Tongue (tissue), 2 donors: ENCODE measurements around the gene ERC1. TPM values are rescaled to one million over a fixed set of nuclear protein-coding genes. Genes with fewer than 3 reads are reported as not detected.

Source experiments
- DNase-seq: peaks from one replicate; pipeline ENCODE4 v3.0.0-alpha.2; 2015
- total RNA-seq: library from RNA; depleted of rRNA; stranded (reverse); fragments of >200 nt; gene quantifications from one replicate; pipeline ENCODE4 v1.2.3, GENCODE V29; 2014

ERC1 gene
- 95.7 TPM for total RNA-seq

- DNase-seq, result peak; percentile 95
Measured at GRCh38 chr12:990661-991349, at the start of gene ERC1. TSS of gene ERC1 (plus strand) at chr12:991223. CDS start at chr12:1027904, 36,681 bp downstream.

- peak; percentile 92 for DNase-seq
Measured at GRCh38 chr12:943051-943450, 48.0 kb upstream of the ERC1 start.

- peak; percentile 14 for DNase-seq
Measured at GRCh38 chr12:944211-944610, 46.8 kb upstream of the ERC1 start.

GRCh38 chr12:946212-946611 is 44.8 kb upstream of the ERC1 start:
- no peak for DNase-seq

- DNase-seq, result no peak
Measured at GRCh38 chr12:946631-947030, 44.4 kb upstream of the ERC1 start.

GRCh38 chr12:948238-948637 is 42.8 kb upstream of the ERC1 start:
- no peak for DNase-seq

GRCh38 chr12:949453-950191 is 41.4 kb upstream of the ERC1 start, which contains the start of gene RAD52:
TSS of gene RAD52 (minus strand) at chr12:949694. CDS start at chr12:933058, 16,636 bp downstream.
- peak; percentile 100 for DNase-seq

- DNase-seq, result no peak
Measured at GRCh38 chr12:951176-951575, 39.8 kb upstream of the ERC1 start.

- no peak for DNase-seq
Measured at GRCh38 chr12:953776-954175, 37.2 kb upstream of the ERC1 start.

- no peak for DNase-seq
Measured at GRCh38 chr12:954741-955140, 36.3 kb upstream of the ERC1 start.

- no peak for DNase-seq
Measured at GRCh38 chr12:955939-956338, 35.1 kb upstream of the ERC1 start.

- peak; percentile 35 for DNase-seq
Measured at GRCh38 chr12:958588-959123, 32.4 kb upstream of the ERC1 start.

- DNase-seq, result no peak
Measured at GRCh38 chr12:966724-967123, 24.3 kb upstream of the ERC1 start.

- DNase-seq, result no peak
Measured at GRCh38 chr12:967641-968040, 23.4 kb upstream of the ERC1 start.

GRCh38 chr12:968545-968944 is 22.5 kb upstream of the ERC1 start:
- no peak for DNase-seq

GRCh38 chr12:969821-970220 is 21.2 kb upstream of the ERC1 start:
- no peak for DNase-seq

GRCh38 chr12:971991-972390 is 19.0 kb upstream of the ERC1 start:
- DNase-seq, result no peak

GRCh38 chr12:974271-974862 is 16.7 kb upstream of the ERC1 start:
- DNase-seq, result no peak

- no peak for DNase-seq
Measured at GRCh38 chr12:976644-977043, 14.4 kb upstream of the ERC1 start.

GRCh38 chr12:977156-977555 is 13.9 kb upstream of the ERC1 start:
- DNase-seq, result no peak

GRCh38 chr12:979349-979748 is 11.7 kb upstream of the ERC1 start:
- no peak for DNase-seq

- no peak for DNase-seq
Measured at GRCh38 chr12:981176-981828, 9.7 kb upstream of the ERC1 start.

GRCh38 chr12:981961-982360 is 9.1 kb upstream of the ERC1 start:
- no peak for DNase-seq
